GM18508 (cell line): Measurements from ENCODE around the gene ASCC1.
"Not testable (repeated sequence)": the region's sequence is repeated elsewhere in the genome, so short reads cannot be mapped to it uniquely, and the experiment has no call there.

Experiments used
- ATAC-seq: cut with Tn5 transposase; IDR thresholded peaks from one replicate; pipeline ENCODE4 v1.9.1; 2021; ENCODE audit warnings: moderate number of reproducible peaks; ENCODE audit not compliant: insufficient read depth, unreplicated experiment

The ASCC1 gene

DNA sequence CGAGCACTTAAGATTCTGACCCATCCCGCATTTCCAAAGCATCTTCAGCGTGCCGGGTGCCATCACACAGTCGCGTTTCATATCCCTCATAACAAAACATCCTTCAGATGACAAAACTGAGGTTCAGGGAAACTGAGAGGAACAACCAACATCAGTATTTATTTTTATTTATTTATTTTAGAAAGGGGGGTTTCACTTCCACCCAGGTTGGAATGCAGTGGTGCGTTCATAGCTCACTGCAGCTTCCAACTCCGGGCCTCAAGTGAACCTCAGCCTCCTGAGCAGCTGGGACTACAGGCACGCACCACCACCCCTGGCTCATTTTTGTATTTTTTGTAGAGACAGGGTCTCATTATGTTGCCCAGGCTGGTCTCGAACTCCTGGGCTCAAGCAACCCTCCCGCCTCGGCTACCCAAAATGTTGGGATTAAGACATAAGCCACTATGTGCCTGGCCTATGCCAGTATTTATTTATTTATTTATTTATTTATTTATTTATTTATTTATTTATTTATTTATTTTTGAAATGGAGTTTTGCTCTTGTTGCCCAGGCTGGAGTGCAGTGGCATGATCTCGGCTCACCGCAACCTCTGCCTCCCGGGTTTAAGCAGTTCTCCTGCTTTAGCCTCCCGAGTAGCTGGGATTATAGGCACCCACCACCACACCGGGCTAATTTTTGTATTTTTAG is 33.2 kb upstream of the ASCC1 start:
- not testable (repeated sequence) for ATAC-seq

DNA sequence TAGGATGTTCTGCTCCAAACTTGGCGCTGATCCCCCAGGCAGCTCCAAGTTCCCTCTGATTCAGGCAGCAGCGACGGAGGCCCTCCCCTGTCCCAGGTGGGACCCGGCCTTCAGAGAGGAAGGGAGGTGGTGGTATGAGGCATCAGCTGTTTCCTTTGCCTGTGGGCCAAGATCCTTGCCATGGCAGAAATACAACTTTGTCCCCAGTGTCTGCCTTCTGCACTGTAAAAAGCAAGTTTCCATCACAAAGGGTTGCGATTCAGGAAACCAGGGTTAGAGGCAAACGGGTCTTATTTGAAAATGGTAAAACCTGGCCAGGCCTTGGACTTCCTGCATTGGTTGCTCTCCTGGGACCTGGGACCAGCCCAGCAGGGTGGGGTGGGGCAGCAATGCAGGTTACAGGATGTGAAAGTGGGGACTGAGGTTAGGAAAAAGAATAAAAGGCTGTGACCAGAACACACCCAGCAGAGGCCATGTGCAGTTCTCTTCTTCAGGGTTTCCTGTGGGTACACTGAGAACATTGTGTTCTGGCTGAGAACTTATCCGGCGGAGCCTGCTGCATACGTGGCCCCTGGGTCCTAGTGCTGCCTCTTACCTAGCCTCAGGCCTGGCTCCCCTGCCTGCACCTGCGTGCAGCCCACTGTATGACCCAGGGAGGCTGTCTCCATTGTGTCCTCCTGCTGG is 32.5 kb upstream of the ASCC1 start:
- peak; percentile 70 for ATAC-seq

DNA sequence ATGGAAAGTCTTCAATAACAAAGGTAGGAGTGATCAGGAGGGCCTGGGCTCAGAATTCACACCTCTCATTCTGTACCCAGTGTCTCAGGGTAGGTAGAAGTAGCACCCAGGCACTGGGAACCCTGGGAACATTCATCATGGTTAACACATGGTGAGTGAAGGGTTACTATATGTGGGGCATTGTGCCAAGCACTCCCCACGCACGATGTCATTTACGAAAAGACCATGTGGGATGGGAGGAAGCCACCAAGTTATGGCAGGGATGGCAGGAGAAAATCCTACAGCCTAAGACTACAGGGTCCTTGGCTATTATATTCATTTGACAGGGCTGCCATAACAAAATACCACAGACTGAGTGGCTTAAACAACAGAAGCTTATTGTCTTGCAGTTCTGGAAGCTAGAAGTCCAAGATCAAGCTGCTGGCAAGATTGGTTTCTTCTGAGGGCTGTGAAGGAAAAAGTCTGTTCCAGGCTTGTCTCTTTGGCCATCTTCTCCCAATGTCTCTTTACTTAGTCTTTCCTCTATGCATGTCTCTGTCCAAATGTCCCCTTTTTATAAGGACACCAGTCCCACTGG is 30.0 kb upstream of the ASCC1 start:
- no peak for ATAC-seq

DNA sequence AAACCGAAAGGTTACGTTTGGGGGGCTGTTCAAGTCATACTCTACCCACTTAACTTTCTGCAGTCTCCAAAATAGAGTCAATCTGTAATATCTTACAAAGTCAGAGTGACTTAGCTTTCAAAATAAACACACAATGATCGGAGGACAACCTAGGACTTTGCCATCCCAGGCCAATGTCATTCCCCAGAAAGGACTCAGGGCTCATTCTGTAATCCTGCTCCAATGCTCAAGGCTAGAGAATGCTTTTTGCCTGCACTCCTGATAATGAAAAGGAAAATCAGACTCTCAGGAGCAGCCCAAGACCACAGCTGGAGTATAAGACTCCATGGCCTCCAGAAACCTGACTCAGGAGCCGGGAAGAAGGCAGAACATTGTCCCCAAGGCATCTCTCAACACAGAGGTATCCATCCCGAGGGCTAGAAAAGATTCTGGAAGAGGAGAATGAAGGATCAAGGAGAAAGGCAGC is 28.5 kb upstream of the ASCC1 start:
- ATAC-seq = no peak

- no peak for ATAC-seq
These were observed 27.9 kb upstream of the ASCC1 start for GRCh38 chr10:72243822-72244437.

GRCh38 chr10:72242675-72243074 is 26.6 kb upstream of the ASCC1 start:
- no peak for ATAC-seq

- ATAC-seq = no peak
These were observed 25.7 kb upstream of the ASCC1 start for GRCh38 chr10:72241691-72242252.

DNA sequence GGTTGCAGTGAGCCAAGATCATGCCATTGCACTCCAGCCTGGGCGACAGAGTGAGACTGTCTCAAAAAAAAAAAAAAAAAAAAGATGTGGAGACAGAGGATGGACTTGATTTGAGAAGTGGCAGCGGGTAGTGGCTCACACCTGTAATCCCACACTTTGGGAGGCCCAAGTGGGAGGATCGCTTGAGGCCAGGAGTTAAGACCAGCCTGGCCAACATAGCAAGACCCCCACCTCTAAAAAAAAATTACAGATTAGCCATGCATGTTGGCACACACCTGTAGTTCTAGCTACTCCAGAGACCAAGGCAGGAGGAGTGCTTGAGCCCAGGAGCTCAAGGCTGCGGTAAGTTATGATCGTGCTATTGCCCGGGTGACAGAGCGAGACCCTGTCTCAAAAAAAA is 24.3 kb upstream of the ASCC1 start:
- ATAC-seq = no peak

- ATAC-seq = no peak
These were observed 23.3 kb upstream of the ASCC1 start for GRCh38 chr10:72239409-72239808.

GRCh38 chr10:72238392-72239175 is 22.5 kb upstream of the ASCC1 start:
- ATAC-seq = no peak

- ATAC-seq = no peak
These were observed 19.6 kb upstream of the ASCC1 start for GRCh38 chr10:72235544-72236279.

DNA sequence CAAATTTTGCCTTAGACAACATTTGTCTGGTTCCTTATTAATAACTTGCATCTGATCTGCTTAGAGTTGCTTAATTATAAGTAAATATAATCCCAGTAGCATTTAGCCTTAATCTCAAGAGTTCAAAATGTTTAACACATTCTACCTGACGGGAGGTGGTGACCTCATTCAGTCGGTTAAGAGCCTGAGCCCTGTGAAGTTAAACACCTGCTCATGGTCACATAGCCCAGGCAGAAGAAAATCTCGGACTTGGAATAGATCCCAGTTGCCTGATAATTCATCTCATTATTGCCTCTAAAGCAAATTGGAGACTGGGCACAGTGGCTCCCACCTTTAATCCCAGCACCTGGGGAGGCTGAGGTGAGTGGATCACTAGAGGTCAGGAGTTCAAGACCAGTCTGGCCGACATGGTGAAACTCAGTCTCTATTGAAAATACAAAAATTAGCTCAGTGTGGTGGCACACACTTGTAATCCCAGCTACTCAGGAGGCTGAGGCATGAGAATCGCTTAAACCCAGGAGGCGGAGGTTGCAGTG is 18.6 kb upstream of the ASCC1 start:
- no peak for ATAC-seq

GRCh38 chr10:72233621-72234020 is 17.5 kb upstream of the ASCC1 start:
- no peak for ATAC-seq

GRCh38 chr10:72229261-72230251 is 13.5 kb upstream of the ASCC1 start:
- no peak for ATAC-seq

DNA sequence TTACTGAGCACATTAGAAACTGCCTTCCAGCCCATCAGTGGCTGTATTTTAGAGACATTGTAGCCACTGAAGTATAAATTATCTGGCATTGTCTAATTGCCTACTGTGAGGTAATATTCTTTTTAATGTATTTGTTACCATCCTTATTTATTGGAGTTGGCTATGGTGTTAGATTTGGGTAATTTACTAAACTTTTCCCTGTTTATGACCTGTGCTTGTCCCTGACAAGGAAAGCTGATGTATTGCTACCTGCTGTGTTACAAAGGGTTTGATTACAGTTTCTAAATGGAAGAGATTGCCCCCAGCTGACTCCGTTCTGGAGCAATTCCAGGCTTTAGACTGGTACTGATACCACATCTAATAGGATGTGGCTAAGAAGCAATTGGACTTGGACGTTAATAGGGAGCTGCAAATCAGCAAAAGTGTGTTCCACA is 12.3 kb upstream of the ASCC1 start:
- no peak for ATAC-seq

GRCh38 chr10:72227826-72228225 is 11.8 kb upstream of the ASCC1 start:
- no peak for ATAC-seq

DNA sequence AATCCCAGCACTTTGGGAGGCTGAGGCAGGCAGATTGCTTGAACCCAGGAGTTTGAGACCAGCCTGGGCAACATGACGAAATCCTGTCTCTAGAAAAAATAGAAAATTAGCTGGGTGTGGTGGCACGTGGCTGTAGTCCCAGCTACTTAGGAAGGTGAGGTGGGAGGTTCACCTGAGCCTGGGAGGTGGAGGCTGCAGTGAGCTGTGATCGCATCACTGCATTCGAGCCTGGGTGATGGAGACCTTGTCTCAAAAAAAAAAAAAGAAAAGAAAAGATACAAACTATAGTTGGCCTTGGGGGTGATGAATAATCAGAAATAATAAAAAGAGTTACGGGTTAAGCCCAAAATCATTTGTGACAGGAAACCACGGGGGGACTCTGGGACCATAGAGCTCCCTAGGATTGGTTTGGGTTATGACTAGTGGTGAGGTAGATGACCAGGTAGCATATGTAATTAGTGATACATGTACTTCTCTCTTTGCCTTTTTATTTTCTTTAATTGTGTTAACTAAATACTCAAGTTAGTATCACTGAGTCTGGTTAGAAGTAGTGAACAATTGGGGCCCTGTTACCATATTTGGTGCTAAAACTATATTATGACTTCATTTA is 10.4 kb upstream of the ASCC1 start:
- no peak for ATAC-seq

DNA sequence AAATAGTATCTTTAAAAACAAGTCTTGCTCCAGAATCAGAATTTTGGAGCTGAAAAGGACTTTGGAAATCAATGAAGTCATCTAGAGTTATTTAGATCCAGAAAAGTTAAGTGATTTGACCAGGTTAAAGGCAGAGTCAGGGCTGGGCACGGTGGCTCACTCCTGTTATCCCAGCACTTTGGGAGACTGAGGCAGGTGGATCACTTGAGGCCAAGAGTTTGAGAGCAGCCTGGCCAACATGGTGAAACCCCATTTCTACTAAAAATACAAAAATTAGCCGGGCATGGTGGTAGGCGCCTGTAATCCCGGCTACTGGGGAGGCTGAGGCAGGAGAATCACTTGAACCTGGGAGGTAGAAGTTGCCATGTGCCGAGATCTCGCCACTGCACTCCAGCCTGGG is 8.1 kb upstream of the ASCC1 start:
- not testable (repeated sequence) for ATAC-seq
